Measurements from ENCODE around the gene EEF1G. TPM values are rescaled to one million over a fixed set of nuclear protein-coding genes. Genes with fewer than 3 reads are reported as not detected.

The EEF1G gene
- total and polyA plus RNA-seq, 2 of the 13 experiments (the other 11 are each of a cell fraction or from before 2014, with no cell fraction given) = 1,787 to 2,144 TPM

GRCh38 chr11:62546244-62546928 lies 27.3 kb downstream of the EEF1G start, which contains the start of gene AHNAK (continued):
- no peak for TF ChIP-seq ZNF317 (CRISPR knock-in tag; IDR thresholded peaks at IDR 0.05)
- no peak for TF ChIP-seq PAF1 (CRISPR knock-in tag; IDR thresholded peaks at IDR 0.05)
- no peak for TF ChIP-seq NFIB (CRISPR knock-in tag; IDR thresholded peaks at IDR 0.05; ENCODE audit: borderline replicate concordance)
- 0 out of 2 replicates have a peak, but pooled peaks have one; percentile 15 for TF ChIP-seq ZNF33B (CRISPR knock-in tag; IDR thresholded peaks at IDR 0.05)
- peak; percentile 60; the same call in 1 of the 2 replicates for TF ChIP-seq MXD3 (CRISPR knock-in tag; IDR thresholded peaks at IDR 0.05)
- peak; percentile 8 for TF ChIP-seq HNRNPLL (IDR thresholded peaks at IDR 0.05; ENCODE audit: low read depth, low read length, poor library complexity, severe bottlenecking)
- no peak for TF ChIP-seq GPBP1L1 (CRISPR knock-in tag; IDR thresholded peaks at IDR 0.05)
- no peak for TF ChIP-seq FOXK2 (IDR thresholded peaks at IDR 0.05)
- no peak for TF ChIP-seq CEBPB (IDR thresholded peaks at IDR 0.05; ENCODE audit: borderline replicate concordance, low read depth, low read length)
- TF ChIP-seq SP4 (CRISPR knock-in tag; IDR thresholded peaks at IDR 0.05) = no peak
- TF ChIP-seq STAG1 (CRISPR knock-in tag; IDR thresholded peaks at IDR 0.05) = peak; percentile 11; the same call in 1 of the 2 replicates
- TF ChIP-seq RNF2 (conservative IDR thresholded peaks at IDR 0.05; ENCODE audit: low read depth) = no peak
- TF ChIP-seq AHR (CRISPR knock-in tag; IDR thresholded peaks at IDR 0.05) = 0 out of 2 replicates have a peak, but pooled peaks have one; percentile 78
- TF ChIP-seq JARID2 (CRISPR knock-in tag; IDR thresholded peaks at IDR 0.05; ENCODE audit: insufficient replicate concordance) = no peak
- no peak for TF ChIP-seq ARID3A (IDR thresholded peaks at IDR 0.05; ENCODE audit: low read depth, low read length)
- no peak for TF ChIP-seq GZF1 (CRISPR knock-in tag; IDR thresholded peaks at IDR 0.05)
- TF ChIP-seq SNAPC5 (CRISPR knock-in tag; IDR thresholded peaks at IDR 0.05; ENCODE audit: borderline replicate concordance) = no peak
- TF ChIP-seq REPIN1 (CRISPR knock-in tag; IDR thresholded peaks at IDR 0.05; ENCODE audit: borderline replicate concordance, low read depth) = 0 out of 2 replicates have a peak, but pooled peaks have one; percentile 50
- TF ChIP-seq BCLAF1 (IDR thresholded peaks at IDR 0.05) = no peak
- TF ChIP-seq ZNF746 (CRISPR knock-in tag; IDR thresholded peaks at IDR 0.05) = no peak
- no peak for TF ChIP-seq AGO1 (IDR thresholded peaks at IDR 0.05; ENCODE audit: low read depth, low read length, poor library complexity, severe bottlenecking)
- TF ChIP-seq ZSCAN22 (CRISPR knock-in tag; IDR thresholded peaks at IDR 0.05) = no peak; the same call in 1 of the 2 replicates
- TF ChIP-seq ZNF605 (CRISPR knock-in tag; IDR thresholded peaks at IDR 0.05) = no peak
- TF ChIP-seq ZNF451 (CRISPR knock-in tag; IDR thresholded peaks at IDR 0.05) = peak; percentile 81
- TF ChIP-seq TOE1 (CRISPR knock-in tag; IDR thresholded peaks at IDR 0.05) = no peak

Data from HepG2 (cell line).